Colonic mucosa (tissue), 4 donors: ENCODE measurements around the gene LARP6. TPM values are rescaled to one million over a fixed set of nuclear protein-coding genes. Genes with fewer than 3 reads are reported as not detected.

Experiments
- DNase-seq: peaks from one replicate; pipeline ENCODE4 v3.0.0-alpha.2; 2020
- H3K27ac ChIP-seq: fragments of 200-600 bp; one replicate; pipeline ENCODE4 v1.8.0; 2021
- H3K27me3 ChIP-seq: fragments of 200-600 bp; one replicate; pipeline ENCODE4 v1.8.0; 2021
- H3K36me3 ChIP-seq: fragments of 200-600 bp; one replicate; pipeline ENCODE4 v1.8.0; 2021
- H3K4me1 ChIP-seq: fragments of 200-600 bp; one replicate; pipeline ENCODE4 v1.8.0; 2021; ENCODE audit warnings: mild to moderate bottlenecking
- H3K4me3 ChIP-seq: fragments of 200-600 bp; one replicate; pipeline ENCODE4 v1.8.0; 2021
- H3K9ac ChIP-seq, 2 donors: one replicate each; pipeline ENCODE4 v1.7.0; 2013; ENCODE audit warnings: control low read depth in 2 of 2, low read depth in 2 of 2, low read length in 2 of 2
- H3K9me3 ChIP-seq: fragments of 200-600 bp; one replicate; pipeline ENCODE4 v1.8.0; 2021
- CTCF ChIP-seq: fragments of 200-600 bp; IDR thresholded peaks from one replicate; pipeline ENCODE4 v1.8.0; 2022; ENCODE audit warnings: antibody characterized with exemption, mild to moderate bottlenecking
- intact Hi-C: fragments of 100-400 bp; cut with DNase I; formaldehyde crosslinking; loops from one replicate; pipeline ENCODE4 v1.14.1; 2022
- total RNA-seq, 2 donors: library from RNA; stranded (reverse); fragmentation: NEBNext Ultra II Directional in 1 of 2; extraction: Animal tissue kit (Norgen Biotek cat#: 25700) in 1 of 2; gene quantifications; one replicate each; pipeline ENCODE4 v1.2.1, GENCODE V29; 2021
- donor health status: healthy.
- donor health status: DM: no; HTN: no; CAD: no.
- donor health status: DM: no; HTN: no; CAD: no.

Gene LARP6
- total RNA-seq, 2 donors from 2014 or later: 0.49 to 3.5 TPM

GRCh38 chr15:70833422-70833821, 20.5 kb downstream of the LARP6 start:
- no peak overlapping the region for H3K9ac ChIP-seq
- no peaks in the 10 kb centered on the region for H3K36me3 ChIP-seq
- H3K27me3 ChIP-seq: no peaks in the 10 kb centered on the region
- no peak for DNase-seq
- H3K4me3 ChIP-seq: no peak overlapping the region
- H3K4me1 ChIP-seq: no peaks in the 10 kb centered on the region
- intact Hi-C loops: no loop called here
- TF ChIP-seq CTCF: no peak
- H3K27ac ChIP-seq: no peak overlapping the region
- no peaks in the 10 kb centered on the region for H3K9me3 ChIP-seq

GRCh38 chr15:70832176-70832575, 21.8 kb downstream of the LARP6 start:
- no peaks in the 10 kb centered on the region for H3K36me3 ChIP-seq
- no peak for DNase-seq
- TF ChIP-seq CTCF: no peak
- H3K9ac ChIP-seq: no peak overlapping the region
- H3K27ac ChIP-seq: no peak overlapping the region
- no peaks in the 10 kb centered on the region for H3K4me1 ChIP-seq
- intact Hi-C loops: no loop called here
- no peaks in the 10 kb centered on the region for H3K9me3 ChIP-seq
- no peak overlapping the region for H3K4me3 ChIP-seq
- H3K27me3 ChIP-seq: no peaks in the 10 kb centered on the region

GRCh38 chr15:70831094-70831911, 22.7 kb downstream of the LARP6 start:
- intact Hi-C loops: no loop called here
- no peaks in the 10 kb centered on the region for H3K36me3 ChIP-seq
- H3K9ac ChIP-seq: no peak overlapping the region
- DNase-seq: no peak
- no peak overlapping the region for H3K4me3 ChIP-seq
- no peaks in the 10 kb centered on the region for H3K4me1 ChIP-seq
- no peaks in the 10 kb centered on the region for H3K27me3 ChIP-seq
- H3K27ac ChIP-seq: no peak overlapping the region
- no peaks in the 10 kb centered on the region for H3K9me3 ChIP-seq
- no peak for TF ChIP-seq CTCF

GRCh38 chr15:70830615-70831014, 23.3 kb downstream of the LARP6 start:
- no peaks in the 10 kb centered on the region for H3K27me3 ChIP-seq
- DNase-seq: no peak
- TF ChIP-seq CTCF: no peak
- H3K9ac ChIP-seq: no peak overlapping the region
- intact Hi-C loops: no loop called here
- no peak overlapping the region for H3K4me3 ChIP-seq
- H3K4me1 ChIP-seq: no peaks in the 10 kb centered on the region
- no peaks in the 10 kb centered on the region for H3K9me3 ChIP-seq
- H3K36me3 ChIP-seq: no peaks in the 10 kb centered on the region
- H3K27ac ChIP-seq: no peak overlapping the region

DNA sequence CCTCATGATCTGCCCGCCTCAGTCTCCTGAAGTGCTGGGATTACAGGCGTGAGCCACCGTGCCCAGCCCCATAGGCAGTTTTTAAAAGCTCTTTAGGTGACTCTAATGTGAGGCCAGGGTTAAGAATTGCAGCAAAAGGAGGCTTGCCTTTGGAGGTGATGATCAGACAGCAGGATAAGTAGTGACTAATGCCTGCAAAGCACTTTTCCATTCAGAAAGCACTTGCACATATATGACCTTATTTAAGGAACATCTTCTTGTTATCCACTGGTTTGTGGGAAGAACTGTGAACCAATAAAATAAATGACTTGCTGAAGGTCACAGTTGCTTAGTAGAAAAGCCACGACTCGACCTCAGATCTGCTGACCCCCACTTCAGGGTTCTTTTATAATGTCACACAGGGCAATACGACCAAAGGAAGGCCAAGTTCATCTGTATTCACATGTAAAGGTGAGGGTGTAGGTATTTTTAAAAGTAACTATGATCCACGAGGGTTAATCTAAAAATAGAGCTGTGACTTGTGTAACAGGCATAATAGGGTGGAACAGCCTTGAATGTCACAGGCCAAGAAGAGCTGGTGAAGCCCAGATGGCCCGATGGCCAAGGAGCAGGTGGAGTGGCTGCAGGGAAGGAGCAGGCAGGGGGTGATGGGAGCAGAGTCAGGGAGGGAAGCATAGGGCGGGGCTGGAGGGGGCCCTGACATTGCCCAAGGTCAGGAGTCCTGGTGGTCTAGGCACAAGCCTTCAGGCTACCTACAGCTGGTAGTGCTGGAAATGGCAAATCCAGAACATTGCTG, 24.4 kb downstream of the LARP6 start:
- Histone ChIP-seq H3K9me3 (no peaks in the 10 kb centered on the region), H3K27me3 (no peaks in the 10 kb centered on the region), H3K4me1 (no peaks in the 10 kb centered on the region), H3K4me3 (no peak overlapping the region), H3K36me3 (no peaks in the 10 kb centered on the region), H3K9ac (no peak overlapping the region), H3K27ac (no peak overlapping the region)
- intact Hi-C loops: no loop called here
- DNase-seq: no peak
- TF ChIP-seq CTCF: no peak
